Esophagus squamous epithelium (tissue), 5 donors: ENCODE data around the gene CHAF1B. TPM values are rescaled to one million over a fixed set of nuclear protein-coding genes. Genes with fewer than 3 reads are reported as not detected.
A peak's percentile ranks its signal among the peaks of the same experiment; 100 is the strongest.

Source experiments
- DNase-seq: peaks from one replicate; lab custom pipeline; 2025; lab: John Stamatoyannopoulos, UW
- H3K27ac ChIP-seq, 4 donors: fragments of 200-600 bp; sonication (generic); one replicate each; pipeline ENCODE4 v1.5.1; 2016 to 2019; ENCODE audit warnings: mild to moderate bottlenecking in 1 of 4
- H3K27me3 ChIP-seq, 4 donors: fragments of 200-600 bp; sonication (generic); 1 replicate in 3 of 4; 2 replicates in 1 of 4; pipeline versions ENCODE4 v1.5.1 to v1.6.0; 2017 to 2021; ENCODE audit warnings: antibody characterized with exemption in 1 of 4
- H3K36me3 ChIP-seq, 3 donors: fragments of 200-600 bp; sonication (generic); one replicate each; pipeline ENCODE4 v1.5.1; 2016 to 2019
- H3K4me1 ChIP-seq, 3 donors: fragments of 200-600 bp; sonication (generic); one replicate each; pipeline ENCODE4 v1.5.1; 2017 to 2019
- H3K4me3 ChIP-seq, 4 donors: fragments of 200-600 bp; sonication (generic); 1 replicate in 3 of 4; 2 replicates in 1 of 4; pipeline ENCODE4 v1.5.1; 2016 to 2019; ENCODE audit warnings: mild to moderate bottlenecking in 2 of 4, moderate library complexity in 1 of 4
- H3K9me3 ChIP-seq, 3 donors: fragments of 200-600 bp; sonication (generic); one replicate each; pipeline ENCODE4 v1.5.1; 2016 to 2019
- CTCF ChIP-seq, 6 experiments: fragments of 450-650 bp in 4 of 6; fragments of 200-600 bp in 2 of 6; sonication (generic) in 2 of 6; IDR thresholded peaks; one replicate each; pipeline ENCODE4 v1.5.1; 2016 to 2019; ENCODE audit warnings: antibody characterized with exemption in 6 of 6, mild to moderate bottlenecking in 4 of 6, moderate library complexity in 4 of 6
- POLR2A ChIP-seq, 4 donors: fragments of 450-650 bp; IDR thresholded peaks; one replicate each; pipeline ENCODE4 v1.6.1; 2017; ENCODE audit warnings: antibody characterized with exemption in 4 of 4, mild to moderate bottlenecking in 4 of 4, moderate library complexity in 3 of 4
- WGBS, 2 donors: methylation state at CpG; one replicate each; pipeline ENCODE4 v1.1.5; 2018; 5-methylcytosine and 5-hydroxymethylcytosine counted together
- intact Hi-C: fragments of 100-400 bp; cut with DNase I; formaldehyde crosslinking; loops from one replicate; pipeline ENCODE4 v1.15.0; 2022
- total RNA-seq, 4 donors: library from RNA; depleted of rRNA; stranded (reverse); fragments of >200 nt; gene quantifications; one replicate each; pipeline ENCODE4 v1.1.0, GENCODE V29; 2016
- donor health status: DM: yes; HTN: yes; CAD: no.

CHAF1B gene
- total RNA-seq, 4 donors from 2014 or later, result 2.4 to 6.6 (median 4.3) TPM

- Histone ChIP-seq H3K4me3 (no peak overlapping the region), H3K27me3 (no peaks in the 10 kb centered on the region), H3K4me1 (no peaks in the 10 kb centered on the region), H3K27ac (no peak overlapping the region), H3K9me3 (no peaks in the 10 kb centered on the region), H3K36me3 (peaks cover 17 to 100% (median 30%) of the 10 kb centered on the region in 3 donors)
- no peak for DNase-seq
- intact Hi-C loops, result no loop called here
- TF ChIP-seq POLR2A (IDR thresholded peaks at IDR 0.05), result no peak
- no peak for TF ChIP-seq CTCF (IDR thresholded peaks at IDR 0.05)
- 72 to 81% methylated on average over 2 of the region's 2 CpGs for WGBS, 2 donors
These were observed 29.3 kb upstream of the CHAF1B start for GRCh38 chr21:36355868-36356267.

GRCh38 chr21:36359185-36359584, 26.0 kb upstream of the CHAF1B start:
- H3K4me3 ChIP-seq, result no peak overlapping the region
- no peaks in the 10 kb centered on the region for H3K4me1 ChIP-seq
- DNase-seq, result no peak
- no peaks in the 10 kb centered on the region for H3K27me3 ChIP-seq
- intact Hi-C loops, result no loop called here
- 81 to 97% methylated on average over 2 of the region's 2 CpGs for WGBS, 2 donors
- H3K27ac ChIP-seq, result no peak overlapping the region
- TF ChIP-seq POLR2A (IDR thresholded peaks at IDR 0.05) (no peak), CTCF (IDR thresholded peaks at IDR 0.05) (no peak)
- H3K36me3 ChIP-seq, result peaks cover 23 to 100% (median 46%) of the 10 kb centered on the region in 3 donors
- no peaks in the 10 kb centered on the region for H3K9me3 ChIP-seq

GRCh38 chr21:36369064-36369685, 16.0 kb upstream of the CHAF1B start:
- no peak overlapping the region for H3K4me3 ChIP-seq
- H3K27me3 ChIP-seq, result no peaks in the 10 kb centered on the region
- DNase-seq, result no peak
- WGBS, 2 donors, result 77 to 78% methylated on average over 7 of the region's 7 CpGs
- no peak for TF ChIP-seq CTCF (IDR thresholded peaks at IDR 0.05)
- TF ChIP-seq POLR2A (IDR thresholded peaks at IDR 0.05), result no peak
- H3K4me1 ChIP-seq, result no peaks in the 10 kb centered on the region
- H3K9me3 ChIP-seq, result no peaks in the 10 kb centered on the region
- intact Hi-C loops, result no loop called here
- peaks cover 40 to 100% (median 59%) of the 10 kb centered on the region in 3 donors for H3K36me3 ChIP-seq
- H3K27ac ChIP-seq, result no peak overlapping the region

- DNase-seq, result no peak
- H3K4me3 ChIP-seq, result no peak overlapping the region
- H3K27ac ChIP-seq, result no peak overlapping the region
- peaks cover 26 to 83% (median 27%) of the 10 kb centered on the region in 3 donors for H3K36me3 ChIP-seq
- peaks cover 0 to 21% (median 3%) of the 10 kb centered on the region in 3 donors for H3K4me1 ChIP-seq
- TF ChIP-seq POLR2A (IDR thresholded peaks at IDR 0.05) (no peak), CTCF (IDR thresholded peaks at IDR 0.05) (no peak)
- no peaks in the 10 kb centered on the region for H3K27me3 ChIP-seq
- intact Hi-C loops, result no loop called here
- no peaks in the 10 kb centered on the region for H3K9me3 ChIP-seq
These were observed 9.2 kb upstream of the CHAF1B start for GRCh38 chr21:36375994-36376393.

- H3K36me3 ChIP-seq, result peaks cover 20 to 69% (median 26%) of the 10 kb centered on the region in 3 donors
- H3K27ac ChIP-seq, result peak overlapping the region in 2 of 4 donors; percentile 1 to 49
- TF ChIP-seq POLR2A (IDR thresholded peaks at IDR 0.05), result no peak
- TF ChIP-seq CTCF (IDR thresholded peaks at IDR 0.05), result no peak
- no peak overlapping the region for H3K4me3 ChIP-seq
- H3K9me3 ChIP-seq, result no peaks in the 10 kb centered on the region
- intact Hi-C loops, result no loop called here
- WGBS, 2 donors, result 58 to 73% methylated on average over 6 to 7 of the region's 7 CpGs
- no peak for DNase-seq
- H3K27me3 ChIP-seq, result no peaks in the 10 kb centered on the region
- H3K4me1 ChIP-seq, result peaks cover 0 to 29% (median 3%) of the 10 kb centered on the region in 3 donors
These were observed 7.8 kb upstream of the CHAF1B start for GRCh38 chr21:36377391-36377842.
